ENCODE data around the gene CAMTA1.

CAMTA1 gene

DNA sequence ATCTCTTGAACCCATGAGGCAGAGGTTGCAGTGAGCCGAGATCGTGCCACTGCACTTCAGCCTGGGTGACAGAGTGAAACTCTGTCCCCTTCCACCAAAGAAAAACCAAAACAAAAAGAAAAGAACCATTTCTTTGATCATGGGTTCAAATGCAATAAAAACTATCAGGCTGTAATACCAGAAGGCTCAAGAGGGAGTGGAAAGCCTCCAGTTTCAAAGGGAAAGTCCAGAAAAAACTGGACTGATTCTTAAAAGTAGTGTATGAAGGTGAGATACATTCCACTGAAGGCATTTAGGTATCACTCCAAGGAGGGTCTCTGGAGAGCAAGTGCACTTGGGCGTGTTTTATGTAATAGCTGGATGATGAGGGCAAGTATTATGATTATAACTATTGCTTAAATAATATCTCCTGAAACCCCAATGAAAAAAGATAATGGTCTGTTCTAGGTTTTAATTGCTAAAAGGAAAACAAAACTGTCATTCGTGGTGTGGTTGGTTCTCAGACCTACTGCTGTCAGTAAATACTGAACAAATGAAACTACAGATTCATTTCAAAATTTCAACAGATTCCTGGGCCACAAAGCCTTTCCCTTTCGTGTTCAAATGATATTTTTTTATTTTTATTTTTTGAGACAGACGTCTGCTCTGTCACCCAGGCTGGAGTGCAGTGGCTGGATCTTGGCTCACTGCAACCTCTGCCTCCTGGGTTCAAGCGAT is 6.0 kb upstream of the CAMTA1 start:
- DNase-seq (ENCODE audit: low read depth, low spot score), result no peak

DNA sequence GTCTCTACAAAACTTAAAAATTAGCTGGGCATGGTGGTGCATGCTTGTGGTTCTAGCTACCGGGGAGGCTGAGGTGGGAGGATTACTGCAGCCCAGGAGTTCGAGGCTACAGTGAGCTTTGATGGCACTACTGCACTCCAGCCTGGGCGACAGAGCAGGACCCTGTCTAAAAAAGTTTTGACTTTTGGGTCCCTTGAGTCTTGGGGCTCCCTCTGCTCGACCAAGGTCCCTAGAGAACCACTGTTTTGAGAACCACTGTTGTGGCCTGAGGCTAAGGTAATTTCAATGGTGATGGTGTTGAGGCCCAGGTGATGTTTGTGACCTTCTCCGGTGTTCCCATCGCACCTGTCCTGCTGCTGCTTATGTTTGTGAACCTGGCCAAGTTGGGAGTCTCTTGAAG is 3.1 kb upstream of the CAMTA1 start:
- DNase-seq (ENCODE audit: low read depth, low spot score), result no peak

DNA sequence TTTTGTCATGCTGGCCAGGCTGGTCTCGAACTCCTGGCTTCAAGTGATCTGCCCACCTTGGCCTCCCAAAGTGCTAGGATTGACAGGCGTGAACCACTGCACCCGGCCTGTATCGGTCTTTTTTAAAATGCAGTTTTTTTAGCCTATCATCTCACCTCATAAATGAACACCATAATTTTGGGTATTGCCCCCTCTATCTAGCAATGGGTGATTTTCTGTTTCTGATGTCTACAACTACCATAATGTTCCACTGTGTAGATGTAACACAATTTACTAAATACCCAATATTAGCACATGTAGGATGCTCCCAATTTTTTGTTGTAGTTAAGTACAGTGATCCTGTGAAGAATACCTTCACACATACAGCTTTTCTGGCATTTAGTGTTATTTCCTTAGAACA is 2.0 kb upstream of the CAMTA1 start:
- DNase-seq (ENCODE audit: low read depth, low spot score), result no peak

DNA sequence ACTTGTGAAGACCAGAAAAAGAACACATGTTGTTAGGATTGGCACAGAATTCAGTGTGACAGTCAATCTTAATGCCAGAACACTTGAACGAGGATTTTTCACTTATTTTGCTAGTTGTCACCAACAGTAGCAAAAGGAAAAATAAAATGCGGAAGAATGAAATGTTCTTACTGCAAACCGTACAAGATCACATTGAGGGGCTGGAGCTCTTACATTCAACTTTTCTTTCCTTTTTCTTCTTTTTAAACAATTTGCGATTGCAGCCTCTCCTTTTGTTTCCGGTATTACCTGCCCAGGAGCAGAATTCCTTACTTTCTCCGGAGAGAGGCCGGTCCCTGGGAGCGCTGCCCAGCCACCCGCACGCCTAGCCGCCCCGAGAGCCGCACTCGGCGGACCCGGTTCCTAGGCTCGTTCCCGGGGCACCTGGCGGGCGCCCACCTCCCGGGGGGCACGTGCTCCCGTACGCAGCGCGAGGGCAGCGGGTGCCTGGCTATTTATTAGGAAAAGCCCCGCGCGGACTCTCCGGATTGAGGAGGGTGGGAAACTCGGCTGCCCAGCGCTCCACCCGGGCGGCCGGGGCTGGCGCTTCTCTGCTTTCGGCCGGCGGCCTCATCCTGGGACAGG is 1.2 kb upstream of the CAMTA1 start:
- DNase-seq (ENCODE audit: low read depth, low spot score), result no peak

DNA sequence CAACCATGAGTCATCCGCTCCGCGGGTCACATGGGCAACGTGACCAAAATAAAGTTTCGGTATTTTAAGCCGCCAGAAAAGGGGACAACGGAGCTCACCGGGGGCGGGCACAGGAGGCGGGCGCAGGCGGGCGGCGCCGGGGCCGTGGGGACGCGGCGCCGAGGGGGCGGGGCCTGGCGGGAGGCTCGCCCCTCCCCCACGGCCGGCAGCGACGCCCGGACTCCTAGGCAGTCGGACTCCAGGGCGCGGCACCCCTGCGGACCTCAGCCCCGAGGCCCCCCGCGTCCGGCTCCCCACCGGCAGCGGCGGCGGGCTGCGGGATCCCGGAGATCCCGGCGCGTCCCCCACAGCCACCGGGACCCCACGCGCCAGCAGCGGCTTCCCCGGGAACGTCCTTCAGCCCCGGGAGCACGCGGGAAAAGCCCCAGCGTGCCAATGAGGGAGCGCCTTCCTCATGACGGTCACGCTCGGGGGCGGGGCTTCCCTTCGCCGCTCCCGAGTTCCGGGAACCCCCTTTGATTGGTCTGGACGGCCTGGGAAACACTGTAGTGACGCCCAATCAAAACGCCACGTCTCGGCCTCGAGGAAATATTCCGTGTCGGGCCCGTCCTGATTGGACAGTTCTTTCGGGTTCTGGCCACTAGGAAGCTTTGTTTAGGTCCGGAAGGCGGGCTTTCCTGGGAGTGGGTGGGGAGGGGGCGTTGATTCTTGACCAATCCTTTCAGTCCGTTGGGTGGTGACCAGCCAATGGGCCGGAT is 515 bp upstream of the CAMTA1 start:
- DNase-seq (ENCODE audit: low read depth, low spot score), result peak; percentile 100

DNA sequence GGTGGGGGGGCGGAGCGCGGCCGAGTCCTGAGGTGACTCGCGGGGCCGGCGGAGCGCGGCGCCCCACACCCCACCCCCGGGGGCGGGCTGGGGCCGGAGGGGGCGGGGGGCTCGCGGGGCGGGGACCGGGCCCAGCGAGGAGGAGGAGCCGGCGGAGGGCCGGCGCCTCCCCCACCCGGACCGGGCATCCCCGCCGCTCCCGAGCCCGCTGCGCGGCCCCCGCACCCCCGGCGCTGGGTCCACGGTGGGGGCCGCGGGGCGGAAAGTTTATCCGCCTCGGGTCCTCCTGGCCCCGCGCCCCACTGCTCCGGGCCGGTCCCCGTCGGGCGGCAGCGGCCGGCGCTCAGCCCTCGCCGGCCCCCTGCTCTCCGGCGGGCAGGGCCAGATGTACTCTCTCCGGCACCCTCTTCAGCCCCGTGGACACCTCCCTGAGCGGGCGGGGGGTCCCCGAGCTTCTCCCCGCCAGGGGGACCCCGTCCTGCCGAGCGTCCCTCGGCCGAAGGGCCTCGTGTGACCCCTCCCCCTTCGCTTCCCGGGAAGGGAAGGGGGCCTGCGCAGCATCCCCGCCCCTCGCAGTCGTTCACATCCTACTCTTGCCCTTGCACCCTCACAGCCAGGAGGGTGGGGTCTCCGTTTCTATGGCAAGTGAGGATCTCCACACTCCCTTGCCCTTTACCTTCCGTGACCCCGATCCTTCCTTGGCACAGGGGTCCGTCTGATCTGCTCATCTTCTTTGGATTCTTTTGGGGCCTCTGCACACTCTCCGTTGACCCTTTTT is 663 bp downstream of the CAMTA1 start:
- DNase-seq (ENCODE audit: low read depth, low spot score), result no peak

DNA sequence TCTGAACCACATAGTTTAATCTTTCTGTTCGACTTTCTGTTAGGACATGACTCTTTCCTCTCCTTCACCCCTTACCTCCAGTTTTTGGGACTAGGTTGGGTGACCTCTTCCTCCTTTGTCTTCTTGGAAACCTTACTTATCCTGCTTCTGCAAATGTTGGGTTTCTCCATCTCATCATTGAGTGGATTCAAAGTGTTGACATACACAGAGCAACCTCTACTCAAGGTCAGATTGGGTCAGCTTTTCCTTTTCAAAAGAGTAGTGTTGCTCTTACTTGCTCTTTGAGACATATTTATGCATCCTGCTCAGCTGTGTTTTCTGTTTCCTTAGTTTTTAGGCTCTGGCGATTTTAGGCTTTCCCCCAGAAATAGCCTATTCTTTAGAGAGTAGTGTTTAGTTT is 3.7 kb downstream of the CAMTA1 start:
- no peak for DNase-seq (ENCODE audit: low read depth, low spot score)

DNA sequence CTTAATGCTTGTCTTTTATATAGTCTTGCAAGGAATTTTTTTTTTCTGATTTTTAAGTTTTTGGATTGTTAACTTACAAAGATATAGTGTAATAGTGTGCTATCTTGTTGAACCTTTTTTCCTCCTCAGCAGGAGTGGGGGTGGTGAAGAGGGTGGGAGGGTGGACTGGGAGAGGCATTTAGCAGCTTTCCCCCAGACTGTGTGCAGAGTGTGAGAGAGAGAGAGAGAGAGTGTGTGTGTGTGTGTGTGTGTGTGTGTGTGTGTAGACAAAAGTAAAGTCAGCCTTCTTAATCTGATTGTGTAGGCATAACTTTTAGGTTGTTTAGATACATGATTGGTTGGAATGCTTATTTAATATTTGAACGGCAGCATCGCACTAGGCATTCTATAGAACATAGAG is 4.9 kb downstream of the CAMTA1 start:
- DNase-seq (ENCODE audit: low read depth, low spot score), result no peak

DNA sequence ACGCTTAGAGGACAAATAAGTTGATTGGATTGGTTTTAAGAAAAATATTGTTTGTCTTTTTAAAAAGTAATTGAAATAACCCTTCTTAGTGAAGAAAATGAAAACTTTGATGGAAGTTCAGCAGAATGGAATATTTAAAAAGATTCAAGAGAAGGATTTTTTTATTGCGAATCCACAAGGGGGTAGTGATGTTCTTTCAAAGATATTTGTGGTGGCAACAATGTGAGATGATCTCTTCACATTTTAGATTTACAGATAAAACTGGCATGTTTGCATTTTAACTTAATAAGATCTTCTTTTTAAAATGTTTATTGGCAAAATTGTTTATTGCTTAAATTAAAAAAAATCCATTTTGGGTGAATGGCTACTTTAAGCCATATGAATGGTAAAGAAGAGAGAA is 8.9 kb downstream of the CAMTA1 start:
- DNase-seq (ENCODE audit: low read depth, low spot score), result no peak

DNA sequence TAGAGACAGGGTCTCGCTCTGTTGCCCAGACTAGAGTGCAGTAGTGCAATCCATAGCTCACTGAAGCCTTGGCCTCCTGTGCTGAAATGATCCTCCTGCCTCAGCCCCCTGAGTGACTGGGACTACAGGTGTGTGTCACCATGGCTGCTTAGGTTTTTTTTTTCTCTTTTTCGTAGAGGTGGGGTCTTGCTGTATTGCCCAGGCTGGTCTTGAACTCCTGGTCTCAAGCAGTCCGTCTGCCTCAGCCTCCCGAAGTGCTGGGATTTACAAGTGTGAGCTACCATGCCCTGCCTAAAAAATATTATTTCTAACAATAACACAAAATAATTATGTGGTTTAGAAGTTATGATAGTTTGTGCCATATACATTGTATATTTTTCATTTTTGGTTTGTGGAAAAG is 9.9 kb downstream of the CAMTA1 start:
- DNase-seq (ENCODE audit: low read depth, low spot score), result no peak

DNA sequence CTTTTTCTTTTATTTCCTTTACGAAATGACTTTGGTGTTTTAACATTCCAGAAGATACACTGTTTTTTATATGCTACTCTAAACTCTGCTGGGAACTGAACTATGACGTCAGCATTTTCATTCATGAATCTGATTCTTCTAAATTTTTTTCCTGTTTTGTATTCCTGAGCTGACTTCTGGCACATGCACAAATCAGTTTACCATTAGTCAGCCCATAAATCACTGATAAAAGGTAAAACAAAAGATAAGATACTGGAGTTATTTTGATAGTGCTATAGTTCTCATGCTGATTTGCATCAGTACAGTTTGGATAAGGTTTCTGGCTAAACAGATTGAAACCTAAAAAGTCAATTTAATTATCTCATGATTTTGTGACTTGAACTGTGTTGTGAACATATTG is 10.4 kb downstream of the CAMTA1 start:
- DNase-seq (ENCODE audit: low read depth, low spot score), result no peak

DNA sequence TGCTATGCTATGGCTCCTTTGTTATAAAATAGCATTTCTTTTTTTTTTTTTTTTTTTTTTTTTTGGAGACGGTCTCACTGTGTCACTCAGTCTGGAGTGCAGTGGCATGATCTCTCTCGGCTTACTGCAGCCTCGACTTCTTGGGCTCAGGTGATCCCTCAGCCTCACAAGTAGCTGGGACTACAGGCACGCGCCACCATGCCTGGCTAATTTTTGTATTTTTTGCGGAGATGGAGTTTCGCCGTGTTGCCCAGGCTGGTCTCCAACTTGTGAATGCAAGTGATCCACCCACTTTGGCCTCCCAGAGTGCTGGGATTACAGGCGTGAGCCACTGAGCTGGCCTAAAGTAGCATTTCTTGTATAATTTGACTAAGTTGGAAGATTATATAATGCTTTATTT is 10.8 kb downstream of the CAMTA1 start:
- DNase-seq (ENCODE audit: low read depth, low spot score), result no peak

DNA sequence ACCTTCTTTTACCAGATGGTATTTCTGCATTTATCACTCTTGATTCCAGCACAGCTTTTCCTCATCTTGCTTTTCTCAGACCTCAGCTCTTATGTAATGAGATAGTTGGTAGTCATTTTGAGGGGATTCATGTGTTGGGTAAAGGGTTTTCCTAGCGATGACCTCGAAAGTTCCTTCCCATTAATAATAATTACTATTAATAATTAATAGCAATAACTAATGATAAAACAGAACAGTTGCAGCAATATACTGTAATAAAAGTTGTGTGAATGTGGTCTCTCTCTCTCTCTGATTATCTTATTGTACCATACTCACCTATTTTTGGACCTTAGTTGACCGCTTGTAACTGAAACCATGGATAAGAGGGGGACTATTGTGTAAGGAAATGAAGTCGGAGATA is 14.2 kb downstream of the CAMTA1 start:
- no peak for DNase-seq (ENCODE audit: low read depth, low spot score)

DNA sequence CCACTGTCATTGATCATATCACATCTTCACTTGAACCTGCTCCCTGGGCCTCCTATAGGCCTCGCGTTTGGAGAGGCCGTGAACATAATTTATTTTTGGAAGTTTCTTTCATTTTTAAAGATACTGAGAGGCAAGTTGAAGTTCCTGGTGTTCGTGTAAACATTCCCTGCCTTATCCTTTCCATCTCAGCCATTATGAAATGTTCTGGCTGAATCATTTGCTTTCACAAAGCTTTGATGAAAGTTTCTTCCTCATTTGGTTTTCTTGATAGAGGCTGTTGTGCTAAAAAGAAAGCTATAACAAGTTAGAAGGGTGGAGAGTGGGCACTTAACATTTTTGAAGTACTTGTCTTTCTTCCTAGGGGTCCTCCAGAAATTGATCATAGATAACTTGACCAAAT is 15.5 kb downstream of the CAMTA1 start:
- no peak for DNase-seq (ENCODE audit: low read depth, low spot score)

DNA sequence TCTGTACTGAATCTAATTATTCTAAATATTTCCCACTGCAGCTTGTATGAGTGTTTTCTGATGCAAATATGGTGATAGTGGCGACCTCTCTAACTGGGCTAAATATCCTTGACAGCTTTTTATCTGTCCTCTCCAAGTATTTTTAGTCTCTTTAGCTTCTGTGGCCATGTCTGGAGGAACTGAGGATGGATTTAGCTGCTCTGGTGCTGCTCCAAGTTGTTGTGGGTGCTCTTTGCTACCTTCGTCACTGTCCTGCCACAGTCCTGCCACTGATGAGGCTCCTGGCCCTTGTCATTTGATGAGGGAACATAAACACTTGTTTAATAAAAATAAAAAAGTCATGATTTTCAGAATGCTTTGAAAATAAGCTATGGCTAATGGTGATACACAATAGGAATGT is 15.9 kb downstream of the CAMTA1 start:
- no peak for DNase-seq (ENCODE audit: low read depth, low spot score)

DNA sequence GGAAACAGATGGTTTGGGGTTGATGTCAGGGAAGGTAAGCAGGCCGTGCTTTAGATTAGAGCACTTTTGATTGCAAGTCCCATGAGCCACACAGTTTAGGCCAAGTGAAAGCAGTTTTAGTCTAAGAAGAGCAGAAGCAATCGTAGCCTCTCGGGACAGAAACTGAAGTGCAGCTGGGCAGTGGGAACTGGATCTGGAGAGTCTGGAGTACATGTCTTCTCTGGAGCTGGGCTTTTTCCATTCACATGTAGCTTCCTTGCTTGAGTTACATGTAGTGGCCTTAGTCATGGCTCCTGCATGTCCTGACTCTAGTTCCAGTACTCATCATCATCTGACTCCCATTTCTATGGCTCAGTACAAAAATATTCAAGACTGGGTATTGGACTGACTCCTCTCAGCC is 16.7 kb downstream of the CAMTA1 start:
- no peak for DNase-seq (ENCODE audit: low read depth, low spot score)

DNA sequence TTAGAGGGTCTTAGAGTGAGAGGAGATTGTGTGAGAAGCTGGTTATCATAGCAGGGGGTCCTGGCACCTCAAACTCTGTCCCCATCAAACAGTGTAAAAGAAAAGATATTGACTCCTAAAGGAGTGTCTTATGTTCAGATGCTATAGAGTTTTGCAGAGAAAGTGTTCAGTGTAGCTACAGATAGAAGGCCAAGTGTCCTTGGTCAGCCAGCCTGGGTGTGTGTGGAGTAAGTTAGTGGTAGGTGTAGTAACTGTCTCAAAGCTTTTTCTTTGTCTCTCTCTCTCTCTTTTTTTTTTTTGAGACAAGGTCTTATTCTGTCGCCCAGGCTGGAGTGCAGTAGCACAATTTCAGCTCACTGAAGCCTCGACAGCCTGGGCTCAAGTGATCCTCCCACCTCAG is 17.2 kb downstream of the CAMTA1 start:
- no peak for DNase-seq (ENCODE audit: low read depth, low spot score)

DNA sequence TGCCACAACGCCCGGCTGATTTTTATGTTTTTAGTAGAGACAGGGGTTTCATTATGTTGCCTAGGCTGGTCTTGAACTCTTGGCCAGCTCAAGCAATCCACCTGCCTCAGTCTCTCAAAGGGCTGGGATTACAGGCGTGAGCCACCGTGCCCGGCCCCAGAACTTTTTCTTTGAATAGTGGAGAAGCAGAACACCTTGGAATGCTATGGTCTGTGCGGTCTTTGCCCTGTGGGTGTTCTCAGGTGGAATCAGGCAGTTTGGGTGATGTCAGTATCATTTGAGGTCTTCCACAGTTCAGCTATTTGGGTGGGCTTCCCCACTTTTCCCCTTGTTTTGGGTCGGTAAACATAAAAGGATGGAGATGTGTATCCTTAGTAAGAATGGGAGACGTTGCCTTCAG is 17.6 kb downstream of the CAMTA1 start:
- no peak for DNase-seq (ENCODE audit: low read depth, low spot score)

DNA sequence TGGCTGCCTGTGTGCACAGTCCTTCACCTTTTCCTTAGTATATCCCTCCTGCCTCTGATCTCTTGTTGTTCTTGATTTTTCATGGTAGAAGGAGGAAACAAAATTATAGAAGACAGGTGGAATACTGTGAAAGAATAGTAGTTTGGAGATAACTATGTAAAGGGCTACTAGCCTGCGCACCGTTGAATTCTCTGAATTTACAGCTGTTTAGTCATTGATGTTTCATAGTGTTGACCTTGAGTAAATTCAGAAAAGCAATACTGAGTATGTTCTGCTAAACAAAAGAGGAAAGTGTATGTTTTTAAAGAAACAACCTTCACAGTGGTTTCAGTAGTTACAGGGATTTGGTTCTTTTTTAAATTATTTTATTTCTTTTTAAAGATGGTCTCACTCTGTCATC is 18.1 kb downstream of the CAMTA1 start:
- DNase-seq (ENCODE audit: low read depth, low spot score), result no peak

DNA sequence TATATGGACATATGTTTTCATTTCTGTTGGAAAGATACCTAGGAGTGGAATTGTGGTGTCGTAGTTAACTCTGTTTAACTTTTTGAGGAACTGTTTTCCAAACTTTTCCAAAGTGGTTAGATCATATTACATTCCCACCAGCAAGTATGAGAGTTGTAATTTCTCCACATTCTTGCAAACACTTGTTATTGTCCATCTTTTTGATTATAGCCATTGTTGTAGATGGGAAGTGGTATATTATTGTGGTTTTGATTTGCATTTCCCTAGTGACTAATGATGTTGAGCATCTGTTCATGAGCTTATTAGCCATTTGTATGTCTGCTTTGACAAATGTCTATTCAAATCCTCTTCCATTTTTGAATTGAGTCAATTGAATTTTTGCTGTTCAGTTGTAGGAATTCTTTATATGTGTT is 19.8 kb downstream of the CAMTA1 start:
- DNase-seq (ENCODE audit: low read depth, low spot score), result no peak

DNA sequence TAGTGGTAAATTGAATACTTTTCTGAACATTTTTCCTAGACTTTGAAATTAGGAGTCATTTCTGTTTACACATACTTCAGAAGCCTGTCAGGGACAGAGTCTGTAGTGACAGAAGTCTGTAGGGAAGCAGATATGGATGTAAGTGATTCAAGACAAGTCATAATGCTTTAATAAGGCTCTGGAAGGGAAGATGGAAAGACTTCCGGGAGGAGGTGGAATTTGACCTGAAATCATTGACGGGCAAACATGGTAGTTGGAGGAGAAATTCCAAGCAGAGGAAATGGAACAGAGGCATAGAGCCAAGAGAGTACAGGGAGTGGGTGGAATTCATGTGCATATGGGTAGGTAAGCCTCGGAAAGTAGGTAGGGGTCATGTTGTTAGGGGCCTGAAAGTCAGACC is 22.5 kb downstream of the CAMTA1 start:
- no peak for DNase-seq (ENCODE audit: low read depth, low spot score)

DNA sequence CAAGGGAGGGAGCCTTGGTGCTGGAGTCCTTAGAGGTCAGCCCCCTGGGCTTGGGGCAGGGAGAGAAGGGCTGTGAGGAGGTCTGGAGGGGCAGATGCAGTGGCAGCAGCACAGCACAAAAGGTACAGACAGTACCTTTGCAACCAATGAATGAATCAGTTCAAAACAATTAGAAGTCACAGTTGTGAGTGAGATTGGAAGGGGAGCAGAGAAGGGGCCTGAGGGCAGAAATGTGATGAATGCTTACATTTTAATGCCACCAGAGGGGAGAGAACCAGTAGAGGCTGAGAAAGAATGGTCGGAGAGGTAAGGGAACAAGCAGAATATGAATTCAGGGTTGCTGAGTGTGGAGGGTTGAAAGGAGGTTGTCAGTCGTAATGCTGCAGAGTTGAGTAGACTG is 24.2 kb downstream of the CAMTA1 start:
- DNase-seq (ENCODE audit: low read depth, low spot score), result no peak

Data from smooth muscle cell of the brain vasculature (primary cell).